Neuronal stem cell (in vitro differentiated cells): Measurements from ENCODE around the gene POLR2C.
A peak's percentile ranks its signal among the peaks of the same experiment; 100 is the strongest.

Experiments used
- DNase-seq: peaks from one replicate; pipeline ENCODE4 v3.0.0-alpha.2; 2013; ENCODE audit warnings: low spot score
- H2AFZ ChIP-seq: one replicate; pipeline ENCODE4 v1.6.1; 2013; ENCODE audit warnings: mild to moderate bottlenecking, low read length, inconsistent platforms
- H2AK5ac ChIP-seq: 2 replicates; pipeline ENCODE4 v1.6.1; 2013; ENCODE audit warnings: low read depth, mild to moderate bottlenecking, inconsistent platforms, low read length, moderate library complexity, mixed read lengths
- H2BK120ac ChIP-seq: 2 replicates; pipeline ENCODE4 v1.6.1; 2013; ENCODE audit warnings: low read depth, mild to moderate bottlenecking, inconsistent platforms, low read length, moderate library complexity, mixed read lengths
- H2BK12ac ChIP-seq: one replicate; pipeline ENCODE4 v1.6.1; 2013; ENCODE audit warnings: low read length, inconsistent platforms
- H2BK15ac ChIP-seq: 2 replicates; pipeline ENCODE4 v1.6.1; 2013; ENCODE audit warnings: mild to moderate bottlenecking, low read length, inconsistent platforms, mixed read lengths
- H2BK5ac ChIP-seq: one replicate; pipeline ENCODE4 v1.6.1; 2013; ENCODE audit warnings: inconsistent platforms, mild to moderate bottlenecking, low read length, moderate library complexity
- H3K14ac ChIP-seq: one replicate; pipeline ENCODE4 v1.6.1; 2013; ENCODE audit warnings: low read length, inconsistent platforms
- H3K18ac ChIP-seq: 2 replicates; pipeline ENCODE4 v1.6.1; 2013; ENCODE audit warnings: low read length, inconsistent platforms
- H3K23ac ChIP-seq: 2 replicates; pipeline ENCODE4 v1.6.1; 2013; ENCODE audit warnings: low read depth, mild to moderate bottlenecking, mixed read lengths, low read length, inconsistent platforms; ENCODE audit not compliant: poor library complexity
- H3K27ac ChIP-seq: replicated peaks from 3 replicates; pipeline ENCODE4 v1.5.1; 2013; ENCODE audit warnings: low read length, inconsistent platforms
- H3K27me3 ChIP-seq, 3 experiments: 2 replicates each; pipeline ENCODE4 v1.6.1; 2013; ENCODE audit warnings: low read length in 3 of 3, mild to moderate bottlenecking in 2 of 3, inconsistent platforms in 1 of 3, low read depth in 1 of 3, mixed read lengths in 1 of 3, moderate library complexity in 1 of 3; ENCODE audit not compliant: control insufficient read depth in 3 of 3, insufficient read depth in 3 of 3
- H3K36me3 ChIP-seq, 2 donors: replicated peaks in 1 of 2; 2 replicates each; pipeline ENCODE4 v1.6.1; 2013; ENCODE audit warnings: low read length in 2 of 2; ENCODE audit not compliant: control insufficient read depth in 2 of 2, insufficient read depth in 2 of 2
- H3K4ac ChIP-seq: 2 replicates; pipeline ENCODE4 v1.6.1; 2013; ENCODE audit warnings: inconsistent platforms, mild to moderate bottlenecking, low read length, moderate library complexity
- H3K4me1 ChIP-seq, 2 donors: 1 replicate in 1 of 2; 2 replicates in 1 of 2; pipeline ENCODE4 v1.6.1; 2013; ENCODE audit warnings: low read length in 2 of 2, low read depth in 1 of 2; ENCODE audit not compliant: control insufficient read depth in 2 of 2, insufficient read depth in 1 of 2
- H3K4me2 ChIP-seq: one replicate; pipeline ENCODE4 v1.6.1; 2013; ENCODE audit warnings: mild to moderate bottlenecking, low read length, inconsistent platforms; ENCODE audit not compliant: insufficient read depth, poor library complexity, severe bottlenecking
- H3K4me3 ChIP-seq, 2 donors: 2 replicates each; pipeline ENCODE4 v1.5.1; 2013; ENCODE audit warnings: low read length in 2 of 2, mild to moderate bottlenecking in 2 of 2, inconsistent platforms in 1 of 2, moderate library complexity in 1 of 2
- H3K79me1 ChIP-seq: one replicate; pipeline ENCODE4 v1.6.1; 2013; ENCODE audit warnings: low read depth, mild to moderate bottlenecking, inconsistent platforms, low read length, moderate library complexity
- H3K9ac ChIP-seq: one replicate; pipeline ENCODE4 v1.6.1; 2013; ENCODE audit warnings: mild to moderate bottlenecking, low read depth, low read length, inconsistent platforms; ENCODE audit not compliant: poor library complexity
- H3K9me3 ChIP-seq, 2 donors: replicated peaks in 1 of 2; 2 replicates each; pipeline versions ENCODE3 to v1.6.1; 2013; ENCODE audit warnings: low read length in 2 of 2, mild to moderate bottlenecking in 2 of 2, inconsistent platforms in 1 of 2, low read depth in 1 of 2, mixed read lengths in 1 of 2, moderate library complexity in 1 of 2; ENCODE audit not compliant: control insufficient read depth in 2 of 2, insufficient read depth in 1 of 2
- H4K8ac ChIP-seq: one replicate; pipeline ENCODE4 v1.6.1; 2013; ENCODE audit warnings: low read depth, mild to moderate bottlenecking, inconsistent platforms, low read length, moderate library complexity
- H4K91ac ChIP-seq: one replicate; pipeline ENCODE4 v1.6.1; 2013; ENCODE audit warnings: low read length, low read depth, mild to moderate bottlenecking, inconsistent platforms; ENCODE audit not compliant: poor library complexity
- WGBS, 2 donors: extraction: QIAGEN DNeasy Blood & Tissue Kit; methylation state at CpG; one replicate each; pipeline ENCODE4 v1.1.7; 2013; ENCODE audit warnings: missing lambda C conversion rate in 2 of 2, mixed read lengths in 1 of 2; ENCODE audit not compliant: insufficient read length in 2 of 2, insufficient replicate concordance in 1 of 2; ENCODE audit errors: extremely low coverage in 2 of 2; 5-methylcytosine and 5-hydroxymethylcytosine counted together

Gene POLR2C

GRCh38 chr16:57514371-57514770 lies 51.9 kb downstream of the POLR2C start:
- H3K27me3 ChIP-seq = no peaks in the 10 kb centered on the region
- WGBS, 2 donors = no CpG with 5 or more reads among the region's 4 CpGs
- H4K91ac ChIP-seq = no peak overlapping the region
- DNase-seq = no peak
- H3K4me3 ChIP-seq = no peak overlapping the region
- H2BK15ac ChIP-seq = no peak overlapping the region
- no peak overlapping the region for H3K14ac ChIP-seq
- H3K27ac ChIP-seq = no peak overlapping the region
- peak overlapping the region; percentile 74 for H2AK5ac ChIP-seq
- H3K18ac ChIP-seq = no peak overlapping the region
- no peak overlapping the region for H2BK12ac ChIP-seq
- H2BK120ac ChIP-seq = no peak overlapping the region
- no peak overlapping the region for H3K23ac ChIP-seq
- no peak overlapping the region for H2BK5ac ChIP-seq
- no peaks in the 10 kb centered on the region for H3K9me3 ChIP-seq
- H3K4ac ChIP-seq = no peak overlapping the region
- peaks cover 7 to 16% of the 10 kb centered on the region in 2 donors for H3K36me3 ChIP-seq
- no peak overlapping the region for H2AFZ ChIP-seq
- H3K9ac ChIP-seq = no peak overlapping the region
- peaks cover 4% of the 10 kb centered on the region for H3K79me1 ChIP-seq
- no peak overlapping the region for H3K4me2 ChIP-seq
- no peak overlapping the region for H4K8ac ChIP-seq
- peaks cover 2 to 12% of the 10 kb centered on the region in 2 donors for H3K4me1 ChIP-seq

- Histone ChIP-seq H3K4ac (no peak overlapping the region), H3K18ac (no peak overlapping the region), H3K9ac (no peak overlapping the region), H3K4me1 (peaks cover under 1 to 10% of the 10 kb centered on the region in 2 donors), H3K27me3 (no peaks in the 10 kb centered on the region), H3K9me3 (no peaks in the 10 kb centered on the region), H3K4me2 (no peak overlapping the region), H3K27ac (no peak overlapping the region), H3K14ac (peak overlapping the region; percentile 28), H2BK5ac (peak overlapping the region; percentile 58), H2BK15ac (no peak overlapping the region), H2BK12ac (no peak overlapping the region), H3K79me1 (peaks cover 4% of the 10 kb centered on the region), H4K8ac (no peak overlapping the region), H2AK5ac (peak overlapping the region; percentile 74), H3K36me3 (peaks cover 7 to 16% of the 10 kb centered on the region in 2 donors), H3K23ac (no peak overlapping the region), H4K91ac (no peak overlapping the region), H2AFZ (no peak overlapping the region), H3K4me3 (no peak overlapping the region), H2BK120ac (no peak overlapping the region)
- no CpG with 5 or more reads among the region's 23 CpGs for WGBS, 2 donors
- no peak for DNase-seq
Measured at GRCh38 chr16:57514791-57515600, 52.5 kb downstream of the POLR2C start.

- no peak overlapping the region for H3K9ac ChIP-seq
- no peak overlapping the region for H2AK5ac ChIP-seq
- H3K27ac ChIP-seq = no peak overlapping the region
- H4K91ac ChIP-seq = no peak overlapping the region
- H3K4me2 ChIP-seq = no peak overlapping the region
- no peak overlapping the region for H3K4ac ChIP-seq
- H3K4me3 ChIP-seq = no peak overlapping the region
- H3K23ac ChIP-seq = no peak overlapping the region
- no peaks in the 10 kb centered on the region for H3K9me3 ChIP-seq
- H3K79me1 ChIP-seq = peaks cover 4% of the 10 kb centered on the region
- H2BK12ac ChIP-seq = no peak overlapping the region
- peaks cover 7 to 16% of the 10 kb centered on the region in 2 donors for H3K36me3 ChIP-seq
- no peak overlapping the region for H2BK5ac ChIP-seq
- no peaks in the 10 kb centered on the region for H3K27me3 ChIP-seq
- H3K18ac ChIP-seq = no peak overlapping the region
- WGBS, 2 donors = no CpG with 5 or more reads among the region's 10 CpGs
- no peak overlapping the region for H2BK120ac ChIP-seq
- H2AFZ ChIP-seq = no peak overlapping the region
- no peak overlapping the region for H2BK15ac ChIP-seq
- no peak for DNase-seq
- no peak overlapping the region for H3K14ac ChIP-seq
- peaks cover 0 to 2% of the 10 kb centered on the region in 2 donors for H3K4me1 ChIP-seq
- H4K8ac ChIP-seq = no peak overlapping the region
Measured at GRCh38 chr16:57516176-57516725, 53.8 kb downstream of the POLR2C start.

- no peak for DNase-seq
- Histone ChIP-seq H2BK15ac (no peak overlapping the region), H3K27ac (no peak overlapping the region), H2BK12ac (no peak overlapping the region), H3K79me1 (peaks cover 4% of the 10 kb centered on the region), H3K4me2 (no peak overlapping the region), H3K18ac (no peak overlapping the region), H3K27me3 (no peaks in the 10 kb centered on the region), H3K9ac (no peak overlapping the region), H3K36me3 (peaks cover 7 to 16% of the 10 kb centered on the region in 2 donors), H2BK120ac (no peak overlapping the region), H2AK5ac (no peak overlapping the region), H3K14ac (no peak overlapping the region), H3K9me3 (no peaks in the 10 kb centered on the region), H3K23ac (no peak overlapping the region), H2AFZ (no peak overlapping the region), H4K91ac (no peak overlapping the region), H3K4me1 (peaks cover 0 to 2% of the 10 kb centered on the region in 2 donors), H3K4ac (no peak overlapping the region), H2BK5ac (no peak overlapping the region), H3K4me3 (no peak overlapping the region), H4K8ac (no peak overlapping the region)
- WGBS, 2 donors = no CpG with 5 or more reads among the region's 3 CpGs
Measured at GRCh38 chr16:57516773-57517172, 54.3 kb downstream of the POLR2C start.
